ENCODE data around the gene AATK. TPM values are rescaled to one million over a fixed set of nuclear protein-coding genes. Genes with fewer than 3 reads are reported as not detected.

The AATK gene
- total and polyA plus RNA-seq, 2 of the 13 experiments (the other 11 are each of a cell fraction or from before 2014, with no cell fraction given): 2.9 to 8.4 TPM

DNA sequence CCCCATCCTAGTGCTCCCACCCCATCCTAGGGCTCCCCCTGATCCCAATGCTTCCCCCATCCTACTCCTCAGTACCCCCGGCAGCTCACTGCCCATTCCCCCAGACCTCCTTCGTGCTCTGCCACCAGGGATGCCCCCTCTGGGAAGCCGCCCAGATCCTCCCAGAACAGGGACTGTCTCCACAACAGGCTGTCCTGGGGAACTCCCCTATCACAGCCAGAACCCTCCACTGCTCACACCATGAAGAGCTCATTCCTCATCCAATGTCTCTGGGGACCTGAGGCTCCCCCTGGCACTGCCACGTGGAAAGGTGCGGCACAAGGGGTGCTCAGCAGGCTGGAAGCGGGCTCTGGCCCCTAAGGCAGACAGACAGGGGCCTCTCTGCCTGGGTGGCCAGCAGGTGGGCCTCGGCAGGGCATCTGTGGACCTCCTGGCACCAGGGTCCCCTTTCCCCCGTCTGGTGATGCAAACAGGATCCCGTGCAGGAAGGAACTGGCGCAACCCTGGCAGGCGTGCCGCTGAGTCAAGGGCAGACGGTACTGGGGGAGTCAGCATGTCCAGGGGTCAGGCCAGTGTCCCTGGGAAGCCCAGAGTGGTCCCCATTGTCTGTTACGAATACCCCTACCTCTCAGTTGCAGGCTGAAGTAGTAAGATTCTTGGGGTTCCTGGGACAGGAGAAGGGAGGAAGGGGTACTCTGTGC, 15.5 kb downstream of the AATK start (continued):
- TF ChIP-seq, protein P1, sequence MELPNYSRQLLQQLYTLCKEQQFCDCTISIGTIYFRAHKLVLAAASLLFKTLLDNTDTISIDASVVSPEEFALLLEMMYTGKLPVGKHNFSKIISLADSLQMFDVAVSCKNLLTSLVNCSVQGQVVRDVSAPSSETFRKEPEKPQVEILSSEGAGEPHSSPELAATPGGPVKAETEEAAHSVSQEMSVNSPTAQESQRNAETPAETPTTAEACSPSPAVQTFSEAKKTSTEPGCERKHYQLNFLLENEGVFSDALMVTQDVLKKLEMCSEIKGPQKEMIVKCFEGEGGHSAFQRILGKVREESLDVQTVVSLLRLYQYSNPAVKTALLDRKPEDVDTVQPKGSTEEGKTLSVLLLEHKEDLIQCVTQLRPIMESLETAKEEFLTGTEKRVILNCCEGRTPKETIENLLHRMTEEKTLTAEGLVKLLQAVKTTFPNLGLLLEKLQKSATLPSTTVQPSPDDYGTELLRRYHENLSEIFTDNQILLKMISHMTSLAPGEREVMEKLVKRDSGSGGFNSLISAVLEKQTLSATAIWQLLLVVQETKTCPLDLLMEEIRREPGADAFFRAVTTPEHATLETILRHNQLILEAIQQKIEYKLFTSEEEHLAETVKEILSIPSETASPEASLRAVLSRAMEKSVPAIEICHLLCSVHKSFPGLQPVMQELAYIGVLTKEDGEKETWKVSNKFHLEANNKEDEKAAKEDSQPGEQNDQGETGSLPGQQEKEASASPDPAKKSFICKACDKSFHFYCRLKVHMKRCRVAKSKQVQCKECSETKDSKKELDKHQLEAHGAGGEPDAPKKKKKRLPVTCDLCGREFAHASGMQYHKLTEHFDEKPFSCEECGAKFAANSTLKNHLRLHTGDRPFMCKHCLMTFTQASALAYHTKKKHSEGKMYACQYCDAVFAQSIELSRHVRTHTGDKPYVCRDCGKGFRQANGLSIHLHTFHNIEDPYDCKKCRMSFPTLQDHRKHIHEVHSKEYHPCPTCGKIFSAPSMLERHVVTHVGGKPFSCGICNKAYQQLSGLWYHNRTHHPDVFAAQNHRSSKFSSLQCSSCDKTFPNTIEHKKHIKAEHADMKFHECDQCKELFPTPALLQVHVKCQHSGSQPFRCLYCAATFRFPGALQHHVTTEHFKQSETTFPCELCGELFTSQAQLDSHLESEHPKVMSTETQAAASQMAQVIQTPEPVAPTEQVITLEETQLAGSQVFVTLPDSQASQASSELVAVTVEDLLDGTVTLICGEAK (IDR thresholded peaks at IDR 0.05): no peak
- TF ChIP-seq, protein P1 (CRISPR knock-in tag; IDR thresholded peaks at IDR 0.05): no peak
- TF ChIP-seq, protein P2, sequence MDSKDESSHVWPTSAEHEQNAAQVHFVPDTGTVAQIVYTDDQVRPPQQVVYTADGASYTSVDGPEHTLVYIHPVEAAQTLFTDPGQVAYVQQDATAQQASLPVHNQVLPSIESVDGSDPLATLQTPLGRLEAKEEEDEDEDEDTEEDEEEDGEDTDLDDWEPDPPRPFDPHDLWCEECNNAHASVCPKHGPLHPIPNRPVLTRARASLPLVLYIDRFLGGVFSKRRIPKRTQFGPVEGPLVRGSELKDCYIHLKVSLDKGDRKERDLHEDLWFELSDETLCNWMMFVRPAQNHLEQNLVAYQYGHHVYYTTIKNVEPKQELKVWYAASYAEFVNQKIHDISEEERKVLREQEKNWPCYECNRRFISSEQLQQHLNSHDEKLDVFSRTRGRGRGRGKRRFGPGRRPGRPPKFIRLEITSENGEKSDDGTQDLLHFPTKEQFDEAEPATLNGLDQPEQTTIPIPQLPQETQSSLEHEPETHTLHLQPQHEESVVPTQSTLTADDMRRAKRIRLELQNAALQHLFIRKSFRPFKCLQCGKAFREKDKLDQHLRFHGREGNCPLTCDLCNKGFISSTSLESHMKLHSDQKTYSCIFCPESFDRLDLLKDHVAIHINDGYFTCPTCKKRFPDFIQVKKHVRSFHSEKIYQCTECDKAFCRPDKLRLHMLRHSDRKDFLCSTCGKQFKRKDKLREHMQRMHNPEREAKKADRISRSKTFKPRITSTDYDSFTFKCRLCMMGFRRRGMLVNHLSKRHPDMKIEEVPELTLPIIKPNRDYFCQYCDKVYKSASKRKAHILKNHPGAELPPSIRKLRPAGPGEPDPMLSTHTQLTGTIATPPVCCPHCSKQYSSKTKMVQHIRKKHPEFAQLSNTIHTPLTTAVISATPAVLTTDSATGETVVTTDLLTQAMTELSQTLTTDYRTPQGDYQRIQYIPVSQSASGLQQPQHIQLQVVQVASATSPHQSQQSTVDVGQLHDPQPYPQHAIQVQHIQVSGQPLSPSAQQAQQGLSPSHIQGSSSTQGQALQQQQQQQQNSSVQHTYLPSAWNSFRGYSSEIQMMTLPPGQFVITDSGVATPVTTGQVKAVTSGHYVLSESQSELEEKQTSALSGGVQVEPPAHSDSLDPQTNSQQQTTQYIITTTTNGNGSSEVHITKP (CRISPR knock-in tag; IDR thresholded peaks at IDR 0.05; ENCODE audit: low read depth): no peak

All from HepG2 (cell line).